ENCODE results near the gene FAM221A. TPM values are rescaled to one million over a fixed set of nuclear protein-coding genes. Genes with fewer than 3 reads are reported as not detected.

Gene FAM221A
- total and polyA plus RNA-seq, 2 donors (not counting 1 experiment from before 2014, with no cell fraction given) = 1.1 to 5.1 TPM

GRCh38 chr7:23700046-23700445 lies 20.0 kb downstream of the FAM221A start:
- no peak overlapping the region for H3K27ac ChIP-seq (ENCODE audit: insufficient read depth, low read length)
- no peak overlapping the region for H2AFZ ChIP-seq (ENCODE audit: low read length)
- H3K36me3 ChIP-seq (ENCODE audit: control insufficient read depth, insufficient read depth, low read length) = no peaks in the 10 kb centered on the region
- no peaks in the 10 kb centered on the region for H3K79me2 ChIP-seq (ENCODE audit: control insufficient read depth, insufficient read depth, low read length)
- H3K9ac ChIP-seq (ENCODE audit: insufficient read depth, low read length) = no peak overlapping the region
- H3K27me3 ChIP-seq (ENCODE audit: control insufficient read depth, insufficient read depth, low read length) = no peaks in the 10 kb centered on the region
- no peaks in the 10 kb centered on the region for H3K4me1 ChIP-seq (ENCODE audit: control insufficient read depth, extremely low read depth, insufficient read depth, low read length)
- TF ChIP-seq CTCF (conservative IDR thresholded peaks at IDR 0.05 in 1 of 2, IDR thresholded peaks at IDR 0.05 in 1 of 2; ENCODE audit: low read depth in 1 of 2, low read length in 2 of 2) = no peak
- no peak for TF ChIP-seq EZH2 (IDR thresholded peaks at IDR 0.05; ENCODE audit: low read length, missing control alignments)
- DNase-seq (ENCODE audit: low read depth in 2 of 2) = no peak
- no peaks in the 10 kb centered on the region for H3K9me3 ChIP-seq (ENCODE audit: control insufficient read depth, insufficient read depth, low read depth, low read length)
- no peak overlapping the region for H3K4me2 ChIP-seq (ENCODE audit: extremely low read depth, insufficient read depth, low read length)
- no peaks in the 10 kb centered on the region for H4K20me1 ChIP-seq (ENCODE audit: control insufficient read depth, extremely low read depth, insufficient read depth, low read length)
- H3K4me3 ChIP-seq (replicated peaks in 1 of 4; ENCODE audit: control extremely low read depth in 1 of 4, insufficient read depth in 1 of 4, low read depth in 3 of 4, low read length in 4 of 4) = no peak overlapping the region

- H3K36me3 ChIP-seq (ENCODE audit: control insufficient read depth, insufficient read depth, low read length) = no peaks in the 10 kb centered on the region
- no peaks in the 10 kb centered on the region for H3K27me3 ChIP-seq (ENCODE audit: control insufficient read depth, insufficient read depth, low read length)
- peaks cover 11% of the 10 kb centered on the region for H3K4me1 ChIP-seq (ENCODE audit: control insufficient read depth, extremely low read depth, insufficient read depth, low read length)
- H3K79me2 ChIP-seq (ENCODE audit: control insufficient read depth, insufficient read depth, low read length) = no peaks in the 10 kb centered on the region
- no peak for TF ChIP-seq CTCF (conservative IDR thresholded peaks at IDR 0.05 in 1 of 2, IDR thresholded peaks at IDR 0.05 in 1 of 2; ENCODE audit: low read depth in 1 of 2, low read length in 2 of 2)
- no peak for TF ChIP-seq EZH2 (IDR thresholded peaks at IDR 0.05; ENCODE audit: low read length, missing control alignments)
- no peaks in the 10 kb centered on the region for H3K9me3 ChIP-seq (ENCODE audit: control insufficient read depth, insufficient read depth, low read depth, low read length)
- no peak overlapping the region for H2AFZ ChIP-seq (ENCODE audit: low read length)
- no peak overlapping the region for H3K9ac ChIP-seq (ENCODE audit: insufficient read depth, low read length)
- no peak overlapping the region for H3K27ac ChIP-seq (ENCODE audit: insufficient read depth, low read length)
- no peaks in the 10 kb centered on the region for H4K20me1 ChIP-seq (ENCODE audit: control insufficient read depth, extremely low read depth, insufficient read depth, low read length)
- H3K4me3 ChIP-seq (replicated peaks in 1 of 4; ENCODE audit: control extremely low read depth in 1 of 4, insufficient read depth in 1 of 4, low read depth in 3 of 4, low read length in 4 of 4) = no peak overlapping the region
- H3K4me2 ChIP-seq (ENCODE audit: extremely low read depth, insufficient read depth, low read length) = no peak overlapping the region
- DNase-seq (ENCODE audit: low read depth in 2 of 2) = no peak
These were observed 29.2 kb downstream of the FAM221A start for GRCh38 chr7:23709081-23709750.

- H3K4me1 ChIP-seq (ENCODE audit: control insufficient read depth, extremely low read depth, insufficient read depth, low read length) = peaks cover 11% of the 10 kb centered on the region
- no peak within 1 kb of the TSS for H3K9ac ChIP-seq (ENCODE audit: insufficient read depth, low read length)
- H3K9me3 ChIP-seq (ENCODE audit: control insufficient read depth, insufficient read depth, low read depth, low read length) = no peaks in the 10 kb centered on the region
- no peak within 1 kb of the TSS for H3K27ac ChIP-seq (ENCODE audit: insufficient read depth, low read length)
- DNase-seq (ENCODE audit: low read depth in 2 of 2) = no peak
- H3K79me2 ChIP-seq (ENCODE audit: control insufficient read depth, insufficient read depth, low read length) = no peaks in the 10 kb centered on the region
- no peak within 1 kb of the TSS for H3K4me2 ChIP-seq (ENCODE audit: extremely low read depth, insufficient read depth, low read length)
- no peak within 1 kb of the TSS for H2AFZ ChIP-seq (ENCODE audit: low read length)
- H3K27me3 ChIP-seq (ENCODE audit: control insufficient read depth, insufficient read depth, low read length) = no peaks in the 10 kb centered on the region
- H3K36me3 ChIP-seq (ENCODE audit: control insufficient read depth, insufficient read depth, low read length) = no peaks in the 10 kb centered on the region
- H3K4me3 ChIP-seq (replicated peaks in 1 of 4; ENCODE audit: control extremely low read depth in 1 of 4, insufficient read depth in 1 of 4, low read depth in 3 of 4, low read length in 4 of 4) = no peak within 1 kb of the TSS
- H4K20me1 ChIP-seq (ENCODE audit: control insufficient read depth, extremely low read depth, insufficient read depth, low read length) = no peaks in the 10 kb centered on the region
- TF ChIP-seq CTCF (conservative IDR thresholded peaks at IDR 0.05 in 1 of 2, IDR thresholded peaks at IDR 0.05 in 1 of 2; ENCODE audit: low read depth in 1 of 2, low read length in 2 of 2) (no peak), EZH2 (IDR thresholded peaks at IDR 0.05; ENCODE audit: low read length, missing control alignments) (no peak)
These were observed 30.0 kb downstream of the FAM221A start, which contains the start of gene STK31 for GRCh38 chr7:23710000-23710399. Gene STK31 (plus strand): TSS chr7:23710219. CDS start chr7:23710286, 67 bp downstream.

Data from fibroblast of lung (primary cell).